A549 treated with Mapracorat at 1 μM for 4 hours (cell line): ENCODE data around the gene JAKMIP3. TPM values are rescaled to one million over a fixed set of nuclear protein-coding genes. Genes with fewer than 3 reads are reported as not detected.

Experiments used
- total RNA-seq: library from RNA; stranded (reverse); fragments of 200-300 nt; extraction: Qiagen RNA extraction; gene quantifications from 5 replicates; pipeline ENCODE4 v1.2.3, GENCODE V29; 2022

The JAKMIP3 gene
- 0.95 to 1.2 TPM (median 1.1 TPM) in 5 replicates for total RNA-seq

GRCh38 chr10:132065491-132066105, at the start of gene JAKMIP3:
Gene JAKMIP3 (plus strand): TSS chr10:132065946. CDS start chr10:132104809, 38,863 bp downstream.

Other genes starting within 250 kb of the JAKMIP3 start
- 20.7 to 30.2 TPM (median 28.2 TPM) in 5 replicates for gene PPP2R2D, start 164.9 kb upstream of the JAKMIP3 start, total RNA-seq
- gene BNIP3, start 84.0 kb upstream of the JAKMIP3 start, total RNA-seq, result 41.9 to 47.4 TPM (median 44.0 TPM) in 5 replicates
- gene DPYSL4, start 121.0 kb downstream of the JAKMIP3 start, total RNA-seq, result 15.2 to 21.3 TPM (median 18.9 TPM) in 5 replicates
- 32.6 to 49.1 TPM (median 47.1 TPM) in 5 replicates for gene STK32C, start 242.0 kb downstream of the JAKMIP3 start, total RNA-seq